ENCODE data around the gene ZNF22.

ZNF22 gene

DNA sequence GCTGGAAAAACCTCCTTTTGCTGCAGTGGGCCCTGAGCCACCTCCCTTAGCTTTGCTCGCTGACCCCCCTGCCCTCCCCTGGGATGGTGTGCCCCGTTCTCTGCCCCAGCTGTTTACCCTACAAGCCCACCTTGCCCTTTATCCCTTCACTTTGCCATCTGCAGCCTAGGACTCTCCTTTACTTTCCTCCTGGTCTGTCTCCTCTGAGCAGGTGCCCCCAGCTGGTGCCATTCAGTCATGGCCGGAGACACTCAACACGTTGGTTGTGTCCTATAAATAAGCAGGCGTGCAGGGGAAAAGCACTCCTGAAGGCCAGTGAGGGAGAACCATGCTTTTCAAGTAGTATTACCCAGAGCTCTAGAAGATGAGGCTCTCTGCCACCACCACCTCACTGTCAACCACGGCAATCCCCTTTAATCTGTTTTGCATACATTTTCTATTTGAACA, 35.0 kb upstream of the ZNF22 start:
- H3K4me1 ChIP-seq (ENCODE audit: control insufficient read depth, insufficient read depth, low read length), result peaks cover 67% of the 10 kb centered on the region
- no peak overlapping the region for H3K4me3 ChIP-seq (ENCODE audit: low read length in 2 of 2)
- H3K36me3 ChIP-seq (ENCODE audit: control insufficient read depth in 2 of 2, insufficient read depth in 2 of 2, low read length in 2 of 2), result peaks cover 5 to 6% of the 10 kb centered on the region in 2 donors
- H3K9me3 ChIP-seq (ENCODE audit: control insufficient read depth in 2 of 2, low read length in 2 of 2), result no peaks in the 10 kb centered on the region
- no peaks in the 10 kb centered on the region for H3K27me3 ChIP-seq (ENCODE audit: control insufficient read depth in 1 of 2, insufficient read depth in 2 of 2, low read length in 2 of 2)
- H3K27ac ChIP-seq (ENCODE audit: low read length), result no peak overlapping the region
- H3K9ac ChIP-seq (ENCODE audit: low read length in 2 of 2), result no peak overlapping the region

DNA sequence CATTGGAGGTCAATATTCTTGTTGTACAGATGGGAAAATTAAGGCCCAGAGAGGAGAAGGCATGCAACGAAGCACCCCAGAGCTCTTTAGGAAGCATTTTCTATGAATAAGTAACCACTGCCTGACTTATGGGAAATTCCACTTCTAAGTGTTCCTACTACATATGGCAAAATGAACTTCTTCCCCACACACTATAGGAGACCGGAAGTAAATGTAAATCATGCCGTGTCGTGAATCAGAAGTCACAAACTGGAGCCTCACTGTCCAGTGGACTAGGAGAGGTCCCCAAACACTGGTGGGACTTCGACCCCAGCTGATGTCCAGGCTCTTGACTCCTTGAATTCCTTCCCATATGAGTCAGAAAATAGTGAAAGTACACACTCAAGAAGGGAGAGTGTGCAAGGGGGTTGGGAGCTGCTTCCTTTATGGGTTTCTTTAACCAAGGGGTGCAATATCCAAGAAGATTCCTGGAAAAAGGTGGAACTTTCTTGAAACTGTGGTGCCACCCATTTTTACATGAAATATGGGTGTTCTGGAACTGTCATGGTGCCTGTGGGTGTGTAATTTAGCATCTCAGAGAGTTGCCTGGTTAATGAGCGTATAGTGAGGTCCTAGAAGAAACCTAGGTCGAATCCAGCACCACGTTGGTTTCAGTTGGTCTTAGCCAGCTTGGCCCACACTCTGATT, 34.5 kb upstream of the ZNF22 start:
- no peak overlapping the region for H3K4me3 ChIP-seq (ENCODE audit: low read length in 2 of 2)
- peaks cover 7 to 11% of the 10 kb centered on the region in 2 donors for H3K36me3 ChIP-seq (ENCODE audit: control insufficient read depth in 2 of 2, insufficient read depth in 2 of 2, low read length in 2 of 2)
- no peak overlapping the region for H3K27ac ChIP-seq (ENCODE audit: low read length)
- H3K9ac ChIP-seq (ENCODE audit: low read length in 2 of 2), result no peak overlapping the region
- H3K27me3 ChIP-seq (ENCODE audit: control insufficient read depth in 1 of 2, insufficient read depth in 2 of 2, low read length in 2 of 2), result no peaks in the 10 kb centered on the region
- peaks cover 61% of the 10 kb centered on the region for H3K4me1 ChIP-seq (ENCODE audit: control insufficient read depth, insufficient read depth, low read length)
- no peaks in the 10 kb centered on the region for H3K9me3 ChIP-seq (ENCODE audit: control insufficient read depth in 2 of 2, low read length in 2 of 2)

DNA sequence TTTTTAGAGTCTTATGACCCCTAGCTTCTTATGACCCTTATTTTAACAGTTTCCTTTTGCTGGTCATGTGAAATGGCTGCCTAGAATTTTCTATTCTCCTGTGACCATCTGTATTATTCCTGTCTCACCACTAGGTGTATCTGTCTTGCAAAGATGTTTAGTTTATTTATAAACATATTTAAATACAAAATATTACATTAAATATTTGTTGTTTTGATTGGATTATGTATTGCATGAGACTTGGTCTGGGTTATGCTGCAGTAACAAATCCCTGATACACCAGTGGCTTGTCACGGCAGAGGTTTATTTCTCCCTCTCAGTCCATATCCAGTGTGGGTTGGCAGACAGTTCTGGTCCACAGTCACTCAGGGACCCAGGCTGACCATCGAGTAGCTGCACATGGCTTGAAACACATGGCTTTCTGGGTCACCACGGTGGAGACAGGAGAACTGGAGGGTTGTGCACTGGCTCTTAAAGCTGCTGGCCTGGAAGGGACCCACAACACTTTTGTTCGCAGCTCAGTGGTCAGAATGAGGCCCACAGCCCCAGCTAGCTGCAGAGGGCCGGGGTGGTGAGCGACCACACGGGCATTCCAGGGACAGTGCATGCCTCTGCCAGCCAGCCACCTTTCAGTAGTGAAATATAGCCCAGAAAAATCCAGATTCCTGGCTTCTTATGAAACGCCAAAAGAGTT, 33.8 kb upstream of the ZNF22 start:
- H3K4me1 ChIP-seq (ENCODE audit: control insufficient read depth, insufficient read depth, low read length), result peaks cover 56% of the 10 kb centered on the region
- no peaks in the 10 kb centered on the region for H3K9me3 ChIP-seq (ENCODE audit: control insufficient read depth in 2 of 2, low read length in 2 of 2)
- no peak overlapping the region for H3K27ac ChIP-seq (ENCODE audit: low read length)
- H3K9ac ChIP-seq (ENCODE audit: low read length in 2 of 2), result no peak overlapping the region
- H3K4me3 ChIP-seq (ENCODE audit: low read length in 2 of 2), result no peak overlapping the region
- no peaks in the 10 kb centered on the region for H3K27me3 ChIP-seq (ENCODE audit: control insufficient read depth in 1 of 2, insufficient read depth in 2 of 2, low read length in 2 of 2)
- H3K36me3 ChIP-seq (ENCODE audit: control insufficient read depth in 2 of 2, insufficient read depth in 2 of 2, low read length in 2 of 2), result peaks cover 10 to 17% of the 10 kb centered on the region in 2 donors

DNA sequence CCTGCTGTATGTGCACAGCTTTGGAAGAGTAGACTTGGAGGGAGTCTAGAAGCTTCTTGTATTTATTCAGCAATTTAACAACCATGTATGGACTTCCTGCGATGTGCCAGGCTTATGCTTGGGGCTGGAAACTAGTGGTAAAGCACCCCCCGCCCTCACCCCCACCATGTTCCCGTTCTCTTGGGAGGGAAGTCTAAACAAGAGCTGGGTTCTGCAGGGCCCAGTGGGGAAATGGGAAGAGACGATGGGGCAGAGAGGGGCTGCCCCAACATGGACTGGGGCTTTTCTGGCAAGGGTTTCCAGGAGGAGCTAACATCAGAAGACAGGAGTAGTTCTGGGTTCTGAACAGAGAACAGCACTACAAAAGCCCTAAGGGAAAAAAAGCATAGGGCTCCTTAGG, 33.1 kb upstream of the ZNF22 start:
- Histone ChIP-seq H3K27me3 (ENCODE audit: control insufficient read depth in 1 of 2, insufficient read depth in 2 of 2, low read length in 2 of 2) (no peaks in the 10 kb centered on the region), H3K36me3 (ENCODE audit: control insufficient read depth in 2 of 2, insufficient read depth in 2 of 2, low read length in 2 of 2) (peaks cover 10 to 18% of the 10 kb centered on the region in 2 donors), H3K4me1 (ENCODE audit: control insufficient read depth, insufficient read depth, low read length) (peaks cover 49% of the 10 kb centered on the region), H3K9ac (ENCODE audit: low read length in 2 of 2) (no peak overlapping the region), H3K27ac (ENCODE audit: low read length) (no peak overlapping the region), H3K4me3 (ENCODE audit: low read length in 2 of 2) (no peak overlapping the region), H3K9me3 (ENCODE audit: control insufficient read depth in 2 of 2, low read length in 2 of 2) (no peaks in the 10 kb centered on the region)

DNA sequence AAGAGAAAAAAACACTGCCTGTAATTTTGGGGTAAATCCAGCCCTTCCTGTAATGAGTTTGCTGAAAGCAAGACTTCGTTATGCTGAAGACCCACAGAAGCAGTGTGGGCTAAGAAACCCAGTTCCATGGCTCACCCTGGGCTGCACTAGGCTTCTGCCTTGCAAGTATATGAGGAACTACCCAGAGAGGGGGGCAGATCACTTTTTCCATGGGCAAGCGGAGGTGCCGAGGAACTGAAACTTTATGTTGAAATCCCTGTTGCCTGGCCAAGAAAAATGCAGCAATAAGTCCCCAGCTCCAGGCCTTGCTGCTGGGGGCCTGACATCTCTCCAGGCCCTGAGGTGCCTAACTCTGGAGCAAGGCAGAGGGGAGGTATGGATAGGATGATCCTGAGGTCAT, 32.6 kb upstream of the ZNF22 start:
- Histone ChIP-seq H3K9ac (ENCODE audit: low read length in 2 of 2) (no peak overlapping the region), H3K4me1 (ENCODE audit: control insufficient read depth, insufficient read depth, low read length) (peaks cover 47% of the 10 kb centered on the region), H3K4me3 (ENCODE audit: low read length in 2 of 2) (no peak overlapping the region), H3K36me3 (ENCODE audit: control insufficient read depth in 2 of 2, insufficient read depth in 2 of 2, low read length in 2 of 2) (peaks cover 10 to 18% of the 10 kb centered on the region in 2 donors), H3K27me3 (ENCODE audit: control insufficient read depth in 1 of 2, insufficient read depth in 2 of 2, low read length in 2 of 2) (no peaks in the 10 kb centered on the region), H3K27ac (ENCODE audit: low read length) (no peak overlapping the region), H3K9me3 (ENCODE audit: control insufficient read depth in 2 of 2, low read length in 2 of 2) (no peaks in the 10 kb centered on the region)

DNA sequence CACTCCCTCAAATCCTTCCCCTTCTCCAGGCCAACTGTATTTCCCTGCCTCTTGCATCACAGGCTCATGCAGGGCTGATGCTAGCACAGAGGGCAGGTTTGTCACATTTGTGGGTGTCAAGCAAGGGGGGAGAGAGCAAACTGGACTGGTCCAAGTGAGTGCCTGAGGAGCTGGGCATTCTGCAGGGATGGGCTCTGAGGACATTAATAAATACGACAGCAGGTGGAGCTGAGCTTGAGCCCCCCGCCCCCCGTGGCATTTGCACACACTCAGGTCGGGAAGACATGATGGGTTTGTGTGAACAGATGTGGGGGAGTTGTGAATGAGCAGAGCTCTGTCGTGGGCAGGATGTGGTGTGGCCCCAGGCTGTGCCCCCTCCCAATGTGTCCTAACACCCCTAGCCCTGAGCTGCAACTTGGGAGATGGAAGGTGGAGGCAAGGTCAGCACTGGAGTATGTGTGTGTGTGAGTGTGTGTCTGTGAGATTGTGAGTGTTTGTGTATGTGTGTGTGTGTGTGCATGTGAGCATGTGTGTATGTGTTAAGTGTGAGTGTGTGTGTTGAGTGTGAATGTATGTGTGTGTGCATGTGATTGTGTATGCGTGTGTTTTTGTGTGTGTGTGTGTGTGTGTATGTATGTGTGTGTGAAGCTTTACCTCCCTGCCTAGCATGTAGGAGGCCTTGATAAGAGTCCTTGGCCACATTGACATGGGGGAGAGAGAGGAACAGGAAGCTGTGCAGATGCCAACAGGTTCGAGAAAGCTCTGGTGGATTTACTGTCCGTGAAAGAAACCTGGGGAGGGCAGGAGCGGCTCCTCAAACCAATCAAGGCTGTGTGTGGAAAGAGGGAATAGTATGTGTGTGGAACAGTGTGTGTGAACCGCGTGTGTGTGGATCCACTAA, 32.0 kb upstream of the ZNF22 start:
- H3K4me3 ChIP-seq (ENCODE audit: low read length in 2 of 2), result no peak overlapping the region
- H3K27me3 ChIP-seq (ENCODE audit: control insufficient read depth in 1 of 2, insufficient read depth in 2 of 2, low read length in 2 of 2), result no peaks in the 10 kb centered on the region
- peaks cover 10 to 18% of the 10 kb centered on the region in 2 donors for H3K36me3 ChIP-seq (ENCODE audit: control insufficient read depth in 2 of 2, insufficient read depth in 2 of 2, low read length in 2 of 2)
- H3K9me3 ChIP-seq (ENCODE audit: control insufficient read depth in 2 of 2, low read length in 2 of 2), result no peaks in the 10 kb centered on the region
- no peak overlapping the region for H3K9ac ChIP-seq (ENCODE audit: low read length in 2 of 2)
- H3K27ac ChIP-seq (ENCODE audit: low read length), result no peak overlapping the region
- peaks cover 47% of the 10 kb centered on the region for H3K4me1 ChIP-seq (ENCODE audit: control insufficient read depth, insufficient read depth, low read length)

DNA sequence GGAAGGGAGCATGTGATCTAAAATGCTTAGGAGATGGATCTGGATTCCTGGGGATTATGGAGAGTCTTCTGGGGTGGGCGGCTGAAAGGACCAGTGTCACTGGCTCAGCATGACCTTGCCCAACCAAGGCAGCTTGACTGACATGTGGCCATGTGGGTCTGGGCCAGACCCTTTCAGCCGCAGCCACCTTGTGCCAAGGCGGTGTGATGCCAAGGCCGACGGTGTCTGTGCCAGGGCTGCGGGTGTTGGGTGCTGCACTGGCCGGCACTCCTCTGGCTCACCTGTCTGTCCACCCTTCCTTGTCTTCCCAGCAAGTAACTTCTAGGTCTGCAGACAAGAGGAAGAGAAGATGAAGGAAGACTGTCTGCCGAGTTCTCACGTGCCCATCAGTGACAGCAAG, 30.9 kb upstream of the ZNF22 start:
- peaks cover 10 to 18% of the 10 kb centered on the region in 2 donors for H3K36me3 ChIP-seq (ENCODE audit: control insufficient read depth in 2 of 2, insufficient read depth in 2 of 2, low read length in 2 of 2)
- no peak overlapping the region for H3K27ac ChIP-seq (ENCODE audit: low read length)
- H3K9me3 ChIP-seq (ENCODE audit: control insufficient read depth in 2 of 2, low read length in 2 of 2), result no peaks in the 10 kb centered on the region
- no peaks in the 10 kb centered on the region for H3K27me3 ChIP-seq (ENCODE audit: control insufficient read depth in 1 of 2, insufficient read depth in 2 of 2, low read length in 2 of 2)
- peaks cover 47% of the 10 kb centered on the region for H3K4me1 ChIP-seq (ENCODE audit: control insufficient read depth, insufficient read depth, low read length)
- no peak overlapping the region for H3K9ac ChIP-seq (ENCODE audit: low read length in 2 of 2)
- no peak overlapping the region for H3K4me3 ChIP-seq (ENCODE audit: low read length in 2 of 2)

DNA sequence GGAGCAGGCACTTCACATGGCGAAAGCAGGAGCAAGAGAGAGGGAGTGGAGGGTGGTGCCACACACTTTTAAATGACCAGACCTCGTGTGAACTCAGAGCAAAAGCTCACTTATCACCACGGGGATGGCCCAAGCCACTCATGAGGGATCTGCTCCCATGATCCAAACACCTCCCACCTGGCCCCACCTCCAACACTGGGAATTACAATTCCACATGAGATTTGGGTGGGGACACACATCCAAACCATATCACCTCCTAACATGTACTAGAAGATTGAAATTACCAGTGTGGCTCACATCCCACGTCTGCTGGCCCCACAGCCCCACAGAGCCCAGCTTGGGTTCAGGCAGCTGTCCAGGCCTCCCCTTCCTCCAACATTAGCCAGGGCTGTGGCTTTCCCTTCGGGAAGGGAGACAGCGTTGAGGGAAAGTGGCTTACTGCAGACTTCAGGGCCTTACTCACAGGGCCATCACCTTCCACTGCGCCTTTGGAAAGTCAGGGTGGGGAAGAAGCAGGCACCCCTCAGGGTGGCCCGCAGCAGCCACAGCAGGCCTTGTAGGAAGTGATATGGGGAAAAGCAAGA, 29.8 kb upstream of the ZNF22 start:
- H3K27ac ChIP-seq (ENCODE audit: low read length), result no peak overlapping the region
- H3K9me3 ChIP-seq (ENCODE audit: control insufficient read depth in 2 of 2, low read length in 2 of 2), result no peaks in the 10 kb centered on the region
- peaks cover 10 to 18% of the 10 kb centered on the region in 2 donors for H3K36me3 ChIP-seq (ENCODE audit: control insufficient read depth in 2 of 2, insufficient read depth in 2 of 2, low read length in 2 of 2)
- no peak overlapping the region for H3K9ac ChIP-seq (ENCODE audit: low read length in 2 of 2)
- peaks cover 43% of the 10 kb centered on the region for H3K4me1 ChIP-seq (ENCODE audit: control insufficient read depth, insufficient read depth, low read length)
- no peak overlapping the region for H3K4me3 ChIP-seq (ENCODE audit: low read length in 2 of 2)
- H3K27me3 ChIP-seq (ENCODE audit: control insufficient read depth in 1 of 2, insufficient read depth in 2 of 2, low read length in 2 of 2), result no peaks in the 10 kb centered on the region

DNA sequence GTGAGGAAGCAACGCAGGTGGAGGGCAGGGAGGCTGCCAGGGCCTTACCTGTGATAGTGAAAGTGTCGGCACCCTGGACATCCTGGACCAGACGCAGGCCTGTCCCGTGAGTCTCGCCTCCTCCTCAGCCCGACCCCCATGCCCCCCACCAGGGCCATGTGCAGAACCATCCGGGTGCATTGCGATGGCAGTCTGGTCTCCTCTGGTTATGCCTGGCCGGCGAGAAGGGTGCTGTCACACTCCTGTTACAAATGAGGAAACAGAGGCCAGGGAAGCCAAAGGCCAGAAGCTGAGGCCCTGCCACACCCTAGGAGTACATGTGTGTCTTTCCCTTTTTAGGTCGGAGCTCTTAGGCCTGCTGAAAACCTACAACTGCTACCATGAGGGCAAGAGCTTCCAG, 29.3 kb upstream of the ZNF22 start:
- Histone ChIP-seq H3K4me3 (ENCODE audit: low read length in 2 of 2) (no peak overlapping the region), H3K4me1 (ENCODE audit: control insufficient read depth, insufficient read depth, low read length) (peaks cover 45% of the 10 kb centered on the region), H3K27me3 (ENCODE audit: control insufficient read depth in 1 of 2, insufficient read depth in 2 of 2, low read length in 2 of 2) (no peaks in the 10 kb centered on the region), H3K9ac (ENCODE audit: low read length in 2 of 2) (no peak overlapping the region), H3K36me3 (ENCODE audit: control insufficient read depth in 2 of 2, insufficient read depth in 2 of 2, low read length in 2 of 2) (peaks cover 10 to 18% of the 10 kb centered on the region in 2 donors), H3K9me3 (ENCODE audit: control insufficient read depth in 2 of 2, low read length in 2 of 2) (no peaks in the 10 kb centered on the region), H3K27ac (ENCODE audit: low read length) (no peak overlapping the region)

DNA sequence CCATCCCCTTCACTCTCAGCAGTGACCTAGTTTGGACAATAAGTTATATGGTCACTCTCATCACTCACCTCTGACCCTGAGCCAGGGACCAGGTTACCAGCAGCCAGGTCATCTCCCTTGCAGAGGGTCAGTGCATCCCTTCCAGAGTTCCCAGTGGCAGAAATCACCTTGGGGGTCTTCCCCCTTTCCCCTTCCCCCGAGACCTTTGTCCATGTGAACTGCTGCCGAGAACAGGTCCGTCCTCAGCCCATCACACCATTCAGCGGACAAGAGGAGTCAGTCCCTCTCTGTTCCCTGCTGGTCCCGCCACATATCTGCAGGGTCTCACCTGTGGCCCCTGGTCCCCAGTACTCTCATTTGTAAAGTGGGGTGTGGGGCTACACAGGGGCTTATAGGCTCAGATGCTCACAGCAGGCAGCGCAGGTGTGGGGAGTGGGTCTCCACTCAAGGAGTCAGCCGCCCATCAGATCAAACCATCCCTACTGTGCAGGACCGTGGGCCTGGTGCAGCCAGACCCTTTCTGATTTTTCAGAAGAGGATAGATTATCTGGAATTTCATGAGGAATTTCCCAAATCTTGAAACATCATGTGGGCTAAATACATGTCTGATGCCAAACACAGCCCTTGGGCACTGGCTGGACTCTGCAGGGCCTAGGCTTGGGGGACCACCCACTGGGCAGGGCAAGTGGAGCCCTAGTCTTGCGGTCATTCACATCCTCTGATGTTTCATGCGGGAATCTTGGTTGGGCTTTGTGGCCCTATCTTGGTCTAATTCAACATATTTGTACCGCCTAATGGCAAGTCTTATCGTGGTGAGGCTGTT, 28.6 kb upstream of the ZNF22 start:
- H3K36me3 ChIP-seq (ENCODE audit: control insufficient read depth in 2 of 2, insufficient read depth in 2 of 2, low read length in 2 of 2), result peaks cover 15 to 21% of the 10 kb centered on the region in 2 donors
- no peak overlapping the region for H3K4me3 ChIP-seq (ENCODE audit: low read length in 2 of 2)
- H3K27me3 ChIP-seq (ENCODE audit: control insufficient read depth in 1 of 2, insufficient read depth in 2 of 2, low read length in 2 of 2), result no peaks in the 10 kb centered on the region
- no peaks in the 10 kb centered on the region for H3K9me3 ChIP-seq (ENCODE audit: control insufficient read depth in 2 of 2, low read length in 2 of 2)
- H3K4me1 ChIP-seq (ENCODE audit: control insufficient read depth, insufficient read depth, low read length), result peaks cover 47% of the 10 kb centered on the region
- H3K27ac ChIP-seq (ENCODE audit: low read length), result no peak overlapping the region
- no peak overlapping the region for H3K9ac ChIP-seq (ENCODE audit: low read length in 2 of 2)
